Duodenal mucosa (tissue), 2 donors: Measurements from ENCODE around the gene CCNY.
A peak's percentile ranks its signal among the peaks of the same experiment; 100 is the strongest.
"Not testable (repeated sequence)": the region's sequence is repeated elsewhere in the genome, so short reads cannot be mapped to it uniquely, and the experiment has no call there.

Experiments used
- H3K27ac ChIP-seq: one replicate; pipeline ENCODE4 v1.7.0; 2013; ENCODE audit warnings: low read depth, low read length
- H3K27me3 ChIP-seq, 2 donors: one replicate each; pipeline ENCODE4 v1.7.0; 2013; ENCODE audit warnings: low read length in 2 of 2, control low read depth in 1 of 2; ENCODE audit not compliant: insufficient read depth in 2 of 2, control insufficient read depth in 1 of 2
- H3K36me3 ChIP-seq, 2 donors: one replicate each; pipeline ENCODE4 v1.7.0; 2013; ENCODE audit warnings: low read length in 2 of 2, control low read depth in 1 of 2; ENCODE audit not compliant: insufficient read depth in 2 of 2, control insufficient read depth in 1 of 2
- H3K4me1 ChIP-seq, 2 donors: one replicate each; pipeline ENCODE4 v1.7.0; 2013; ENCODE audit warnings: low read length in 2 of 2, control low read depth in 1 of 2; ENCODE audit not compliant: insufficient read depth in 2 of 2, control insufficient read depth in 1 of 2
- H3K4me3 ChIP-seq, 2 donors: one replicate each; pipeline ENCODE4 v1.7.0; 2013; ENCODE audit warnings: low read length in 2 of 2, low read depth in 1 of 2
- H3K9ac ChIP-seq, 2 donors: one replicate each; pipeline ENCODE4 v1.7.0; 2013; ENCODE audit warnings: low read length in 2 of 2, low read depth in 1 of 2
- H3K9me3 ChIP-seq, 2 donors: one replicate each; pipeline ENCODE4 v1.7.0; 2013; ENCODE audit warnings: low read length in 2 of 2, control low read depth in 1 of 2; ENCODE audit not compliant: control insufficient read depth in 1 of 2

The CCNY gene

GRCh38 chr10:35353395-35353794, 17.1 kb downstream of the CCNY start:
- no peaks in the 10 kb centered on the region for H3K27me3 ChIP-seq
- peaks cover 22 to 32% of the 10 kb centered on the region in 2 donors for H3K4me1 ChIP-seq
- no peak overlapping the region for H3K9ac ChIP-seq
- H3K27ac ChIP-seq = no peak overlapping the region
- no peak overlapping the region for H3K4me3 ChIP-seq
- H3K36me3 ChIP-seq = no peaks in the 10 kb centered on the region
- H3K9me3 ChIP-seq = no peaks in the 10 kb centered on the region

GRCh38 chr10:35353805-35354204, 17.5 kb downstream of the CCNY start:
- Histone ChIP-seq H3K4me3 (no peak overlapping the region), H3K4me1 (peaks cover 25 to 32% of the 10 kb centered on the region in 2 donors), H3K36me3 (no peaks in the 10 kb centered on the region), H3K27me3 (no peaks in the 10 kb centered on the region), H3K9me3 (no peaks in the 10 kb centered on the region), H3K9ac (no peak overlapping the region), H3K27ac (no peak overlapping the region)

- not testable (repeated sequence) for H3K27ac ChIP-seq, H3K36me3 ChIP-seq, H3K9me3 ChIP-seq, H3K4me3 ChIP-seq, H3K9ac ChIP-seq, H3K27me3 ChIP-seq
- H3K4me1 ChIP-seq = peaks cover 28% of the 10 kb centered on the region in 2 donors
These were observed 17.9 kb downstream of the CCNY start for GRCh38 chr10:35354257-35354656.

- no peak overlapping the region for H3K4me3 ChIP-seq
- no peak overlapping the region for H3K27ac ChIP-seq
- no peak overlapping the region for H3K9ac ChIP-seq
- H3K4me1 ChIP-seq = peaks cover 28% of the 10 kb centered on the region in 2 donors
- no peaks in the 10 kb centered on the region for H3K27me3 ChIP-seq
- no peaks in the 10 kb centered on the region for H3K36me3 ChIP-seq
- H3K9me3 ChIP-seq = no peaks in the 10 kb centered on the region
These were observed 19.8 kb downstream of the CCNY start for GRCh38 chr10:35355971-35356724.

GRCh38 chr10:35356725-35357092, 20.4 kb downstream of the CCNY start:
- Histone ChIP-seq H3K27ac (no peak overlapping the region), H3K36me3 (no peaks in the 10 kb centered on the region), H3K4me3 (no peak overlapping the region), H3K4me1 (peaks cover 25 to 28% of the 10 kb centered on the region in 2 donors), H3K27me3 (no peaks in the 10 kb centered on the region), H3K9ac (no peak overlapping the region), H3K9me3 (no peaks in the 10 kb centered on the region)

GRCh38 chr10:35359056-35359455, 22.7 kb downstream of the CCNY start:
- H3K36me3 ChIP-seq = no peaks in the 10 kb centered on the region
- H3K27me3 ChIP-seq = no peaks in the 10 kb centered on the region
- H3K27ac ChIP-seq = no peak overlapping the region
- no peaks in the 10 kb centered on the region for H3K9me3 ChIP-seq
- no peak overlapping the region for H3K4me3 ChIP-seq
- H3K4me1 ChIP-seq = peaks cover 19 to 22% of the 10 kb centered on the region in 2 donors
- H3K9ac ChIP-seq = no peak overlapping the region

GRCh38 chr10:35359873-35360272, 23.6 kb downstream of the CCNY start:
- Histone ChIP-seq H3K9me3 (no peaks in the 10 kb centered on the region), H3K27ac (no peak overlapping the region), H3K36me3 (no peaks in the 10 kb centered on the region), H3K4me1 (peaks cover 23 to 30% of the 10 kb centered on the region in 2 donors), H3K4me3 (no peak overlapping the region), H3K9ac (no peak overlapping the region), H3K27me3 (no peaks in the 10 kb centered on the region)

GRCh38 chr10:35362701-35363350, 26.5 kb downstream of the CCNY start:
- Histone ChIP-seq H3K4me3 (no peak overlapping the region), H3K9ac (no peak overlapping the region), H3K4me1 (peaks cover 25 to 40% of the 10 kb centered on the region in 2 donors), H3K9me3 (no peaks in the 10 kb centered on the region), H3K36me3 (no peaks in the 10 kb centered on the region), H3K27me3 (no peaks in the 10 kb centered on the region), H3K27ac (no peak overlapping the region)

- no peak overlapping the region for H3K4me3 ChIP-seq
- H3K9ac ChIP-seq = no peak overlapping the region
- H3K27ac ChIP-seq = no peak overlapping the region
- H3K27me3 ChIP-seq = no peaks in the 10 kb centered on the region
- no peaks in the 10 kb centered on the region for H3K36me3 ChIP-seq
- peaks cover 24 to 47% of the 10 kb centered on the region in 2 donors for H3K4me1 ChIP-seq
- H3K9me3 ChIP-seq = no peaks in the 10 kb centered on the region
These were observed 27.3 kb downstream of the CCNY start for GRCh38 chr10:35363587-35363986.

GRCh38 chr10:35364808-35365207, 28.5 kb downstream of the CCNY start:
- Histone ChIP-seq H3K9me3 (no peaks in the 10 kb centered on the region), H3K36me3 (no peaks in the 10 kb centered on the region), H3K27ac (no peak overlapping the region), H3K4me1 (peaks cover 32 to 60% of the 10 kb centered on the region in 2 donors), H3K4me3 (peak overlapping the region in 1 of 2 donors; percentile 16), H3K27me3 (no peaks in the 10 kb centered on the region), H3K9ac (no peak overlapping the region)
